GM12892 (cell line): ENCODE results near the gene STAB2.

ENCODE experiments used
- POLR2A ChIP-seq: IDR thresholded peaks from 2 replicates; pipeline ENCODE4 v1.6.1; 2011; ENCODE audit warnings: low read depth, low read length, control low read depth
- TAF1 ChIP-seq: IDR thresholded peaks from 2 replicates; pipeline ENCODE4 v1.6.1; 2011; ENCODE audit warnings: low read depth, mild to moderate bottlenecking, control low read depth, low read length, borderline replicate concordance

DNA sequence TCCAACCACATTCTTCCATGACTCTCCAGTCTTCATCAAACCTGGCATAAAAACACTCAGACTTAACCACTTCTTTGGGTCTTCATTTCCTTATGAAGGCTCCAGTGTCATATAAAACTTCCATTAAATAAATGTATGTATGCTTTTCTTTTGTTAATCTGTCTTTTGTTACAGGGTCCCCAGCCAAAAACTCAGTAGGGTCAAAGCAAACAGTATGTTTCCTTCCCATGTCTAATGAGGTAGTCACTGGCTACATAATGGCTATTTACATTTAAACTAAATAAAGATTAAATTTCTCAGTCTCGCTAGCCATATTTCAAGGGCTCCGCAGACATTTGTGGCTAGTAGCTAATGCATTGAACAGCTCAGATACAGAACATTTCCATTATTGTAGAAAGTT, 40.1 kb upstream of the STAB2 start:
- TF ChIP-seq POLR2A (no peak), TAF1 (no peak)
